Activated CD8-positive, alpha-beta memory T cell treated with anti-CD3 and anti-CD28 coated beads, Interleukin-2, amount 50 U/mL, for 4 hours (primary cell): Measurements from ENCODE around the gene UTP20.
A peak's percentile ranks its signal among the peaks of the same experiment; 100 is the strongest.
"Not testable (repeated sequence)": the region's sequence is repeated elsewhere in the genome, so short reads cannot be mapped to it uniquely, and the experiment has no call there.

Source experiments
- DNase-seq: peaks from one replicate; pipeline ENCODE4 v3.0.0-alpha.2; 2020

Gene UTP20

DNA sequence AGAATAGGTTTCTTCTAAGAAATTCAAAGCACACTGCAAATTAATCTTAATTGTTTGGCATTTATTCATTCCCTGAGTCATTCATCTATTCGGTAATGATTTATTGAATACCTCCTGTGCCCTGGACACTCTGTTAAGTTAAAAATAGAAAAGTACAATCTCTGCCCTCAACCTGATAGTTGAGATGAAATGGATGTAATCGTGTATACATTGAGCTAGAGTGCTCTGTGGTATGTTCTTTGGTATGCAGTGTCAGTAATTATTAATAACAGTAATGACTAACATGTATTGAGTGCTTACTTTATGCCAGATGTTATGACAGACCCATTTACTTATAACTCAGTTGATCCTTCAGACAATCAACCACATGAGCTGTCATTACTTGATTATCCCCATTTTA lies 47.6 kb downstream of the UTP20 start:
- no peak for DNase-seq

DNA sequence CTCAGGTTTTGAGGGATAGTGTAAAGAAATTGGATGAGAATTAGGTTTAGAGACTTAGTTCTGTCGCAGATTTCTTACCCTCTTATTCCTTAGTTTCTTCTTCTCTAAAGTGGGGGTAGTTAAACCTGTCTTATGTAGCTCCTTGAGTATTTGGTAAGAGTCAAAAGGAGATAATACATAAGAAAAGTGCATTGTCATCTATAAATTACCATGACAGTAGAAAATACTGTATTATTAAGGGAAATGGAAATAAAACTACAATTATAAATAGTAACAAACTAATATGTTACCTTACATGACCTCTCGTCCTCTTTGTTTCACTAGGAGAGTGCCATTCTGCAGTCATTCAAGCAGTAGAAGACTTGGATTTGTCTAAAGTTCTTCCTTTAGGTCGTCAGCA lies 49.0 kb downstream of the UTP20 start:
- no peak for DNase-seq

DNA sequence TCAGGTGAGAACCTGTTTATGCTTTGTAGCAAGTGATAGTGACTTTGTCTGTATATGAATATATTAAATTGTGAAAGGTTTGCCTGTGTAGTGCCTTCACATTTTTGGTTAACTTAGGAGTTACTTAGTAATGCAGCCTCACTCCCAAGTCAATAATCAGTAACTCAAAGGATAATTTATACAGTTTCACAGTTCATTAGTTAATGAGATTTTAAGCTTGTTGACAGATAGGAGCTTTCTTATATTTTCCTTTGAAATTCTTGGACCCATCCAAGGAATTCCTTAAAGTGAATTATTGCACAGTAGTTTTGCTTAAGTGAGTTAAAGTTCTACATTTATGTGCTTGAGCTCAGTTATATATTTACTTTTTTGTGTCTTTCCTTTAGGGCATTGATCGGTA lies 50.7 kb downstream of the UTP20 start:
- DNase-seq = no peak

DNA sequence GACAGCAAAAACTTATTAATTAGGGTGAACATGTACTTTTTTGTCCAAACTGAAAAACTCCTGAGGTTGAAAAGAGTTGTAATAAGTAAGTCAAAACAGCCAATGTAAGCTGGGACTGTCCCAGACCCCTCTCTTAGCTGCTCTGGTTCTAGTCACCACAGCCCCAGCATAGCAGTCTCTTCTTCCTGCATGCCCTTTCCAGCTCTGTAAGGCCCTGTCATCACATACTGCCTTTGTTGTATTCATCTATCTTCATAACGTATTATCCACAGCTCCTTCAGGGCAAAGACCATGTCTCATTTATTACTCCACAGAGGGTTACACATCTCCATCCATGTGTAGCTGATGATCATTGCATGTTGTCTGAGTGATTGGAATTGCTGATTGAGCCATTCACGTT lies 56.5 kb downstream of the UTP20 start:
- DNase-seq = no peak

DNA sequence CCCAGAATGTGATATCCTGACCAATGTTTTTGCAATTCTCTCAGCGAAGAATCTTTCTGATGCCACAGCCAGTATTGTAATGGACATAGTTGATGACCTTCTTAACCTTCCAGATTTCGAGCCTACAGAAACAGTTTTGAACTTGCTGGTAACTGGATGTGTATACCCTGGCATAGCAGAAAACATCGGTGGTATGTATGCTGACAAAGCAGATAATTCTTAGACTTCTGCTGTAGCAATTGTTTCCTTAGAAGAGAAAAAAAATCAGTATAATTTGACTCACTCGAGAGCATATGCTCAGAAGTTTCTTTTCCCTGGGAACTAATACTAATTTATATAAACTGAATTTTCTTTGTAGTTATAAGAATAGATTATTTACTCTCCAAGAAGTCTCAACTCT lies 58.2 kb downstream of the UTP20 start:
- DNase-seq = no peak

DNA sequence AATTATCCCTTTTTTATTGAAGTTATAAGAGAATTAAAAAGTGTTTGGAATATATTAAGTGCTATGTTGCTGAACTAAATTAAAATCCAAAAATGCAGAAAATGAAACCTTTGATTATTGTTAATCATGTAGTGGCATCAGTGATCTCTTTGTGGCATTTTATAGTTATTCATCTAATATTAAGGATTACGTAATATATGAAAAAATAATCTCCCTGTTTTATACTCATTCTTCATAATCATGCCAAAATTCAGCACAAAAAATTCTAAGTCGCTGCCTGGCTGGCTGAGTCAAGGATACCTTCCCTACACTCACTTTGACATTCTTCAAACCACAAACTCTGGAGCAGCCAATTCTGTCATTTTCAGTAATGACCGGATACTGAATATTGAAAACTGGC lies 64.0 kb downstream of the UTP20 start:
- no peak for DNase-seq

DNA sequence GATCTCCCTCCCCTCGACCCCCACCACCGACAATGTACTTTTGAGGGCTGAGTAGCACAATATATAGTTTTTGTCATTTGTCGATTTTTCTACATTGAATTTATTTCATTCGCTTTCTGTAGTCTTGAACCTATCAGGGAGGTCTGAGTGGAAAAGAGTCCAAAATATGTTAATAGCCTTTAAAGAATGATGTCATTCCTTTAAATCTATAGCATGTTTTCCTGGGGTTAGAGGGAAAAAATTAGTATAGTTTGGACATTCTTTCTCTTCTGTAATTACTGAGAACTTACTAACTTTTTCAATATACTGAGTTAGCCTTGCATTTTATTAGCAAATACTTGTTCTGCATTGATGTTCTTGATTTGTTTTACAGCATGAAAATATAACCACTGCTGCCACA lies 71.8 kb downstream of the UTP20 start:
- no peak for DNase-seq

DNA sequence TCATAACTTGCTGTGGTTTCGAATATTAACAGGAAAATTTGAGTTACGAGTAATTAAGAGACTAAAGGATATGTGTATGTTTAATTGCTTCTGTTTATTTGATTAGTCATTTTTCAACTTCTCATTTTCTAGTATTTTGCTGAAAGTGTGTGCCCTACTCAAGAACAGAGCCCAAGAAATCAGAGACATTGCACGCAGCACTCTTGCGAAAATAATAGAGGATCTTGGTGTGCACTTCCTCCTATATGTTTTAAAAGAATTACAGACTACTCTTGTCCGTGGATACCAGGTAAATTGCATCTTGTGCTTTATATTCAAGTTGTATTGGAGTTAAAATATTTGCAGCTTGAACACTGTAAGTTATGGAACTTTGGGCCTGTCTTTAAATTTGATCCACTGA lies 76.9 kb downstream of the UTP20 start:
- DNase-seq = no peak

DNA sequence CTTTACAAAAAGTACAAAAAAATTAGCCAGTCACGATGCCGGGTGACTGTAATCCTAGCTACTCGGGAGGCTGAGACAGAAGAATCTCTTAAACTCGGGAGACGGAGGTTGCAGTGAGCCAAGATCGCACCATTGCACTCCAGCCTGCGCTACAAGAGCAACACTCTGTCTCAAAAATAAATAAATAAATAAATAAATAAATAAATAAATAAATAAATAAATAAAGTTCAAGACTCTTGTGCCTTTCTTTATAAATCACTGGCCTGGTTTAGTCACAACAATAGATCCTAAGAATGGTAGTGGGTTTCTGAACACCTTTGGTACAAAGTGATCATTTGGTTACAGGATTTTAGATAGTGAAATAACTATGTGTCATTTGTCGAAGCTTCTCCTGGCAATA lies 81.5 kb downstream of the UTP20 start:
- no peak for DNase-seq

DNA sequence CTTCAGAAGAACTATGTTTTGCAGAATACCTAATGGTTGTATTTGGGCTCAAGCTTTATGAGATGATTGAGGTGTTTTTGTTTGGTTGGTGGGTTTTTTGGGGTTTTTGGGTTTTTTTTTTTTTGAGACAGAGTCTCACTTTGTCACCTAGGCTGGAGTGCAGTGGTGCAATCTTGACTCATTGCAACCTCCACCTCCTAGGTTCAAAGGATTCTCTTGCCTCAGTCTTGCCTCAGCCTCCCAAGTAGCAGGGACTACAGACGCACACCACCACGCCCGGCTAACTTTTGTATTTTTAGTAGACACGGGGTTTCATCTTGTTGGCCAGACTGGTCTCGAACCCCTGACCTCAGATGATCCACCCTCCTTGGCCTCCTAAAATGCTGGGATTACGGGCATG lies 88.1 kb downstream of the UTP20 start:
- DNase-seq = no peak

DNA sequence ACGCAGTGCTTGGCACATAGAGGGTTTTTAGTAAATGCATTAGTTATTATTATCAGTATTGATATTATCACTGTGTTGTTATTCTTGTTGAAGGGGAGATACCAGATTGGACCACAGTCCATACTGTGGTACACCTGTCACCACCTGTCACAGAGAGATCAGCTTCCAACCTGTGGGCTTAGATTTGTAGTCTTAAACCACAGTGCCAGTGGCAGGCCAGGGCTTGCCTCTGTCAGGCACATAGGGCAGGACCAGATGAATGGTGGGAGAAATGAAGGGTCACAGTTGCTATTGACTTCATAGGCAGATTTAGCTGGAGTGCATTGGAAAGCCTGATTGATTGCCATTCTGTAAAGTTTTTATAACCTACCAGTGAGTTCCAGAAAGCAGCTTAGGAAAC lies 92.5 kb downstream of the UTP20 start:
- no peak for DNase-seq

DNA sequence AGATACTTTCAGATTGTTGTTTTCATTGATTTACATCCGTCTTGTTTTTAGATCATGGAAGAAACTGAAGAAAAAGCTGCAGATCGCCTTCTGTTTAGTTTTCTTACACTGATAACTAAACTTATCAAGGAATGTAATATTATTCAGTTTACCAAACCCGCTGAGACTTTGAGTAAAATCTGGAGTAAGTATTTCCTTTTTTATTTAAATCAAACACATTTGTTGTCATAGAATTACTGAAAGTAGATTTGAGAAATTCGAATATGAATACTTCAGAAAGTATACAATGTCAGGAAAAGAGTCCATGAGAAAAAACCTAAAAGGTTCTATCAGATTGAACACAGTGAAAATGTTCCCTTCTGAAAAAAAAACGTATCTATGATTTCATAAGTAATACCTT lies 95.7 kb downstream of the UTP20 start:
- no peak for DNase-seq

DNA sequence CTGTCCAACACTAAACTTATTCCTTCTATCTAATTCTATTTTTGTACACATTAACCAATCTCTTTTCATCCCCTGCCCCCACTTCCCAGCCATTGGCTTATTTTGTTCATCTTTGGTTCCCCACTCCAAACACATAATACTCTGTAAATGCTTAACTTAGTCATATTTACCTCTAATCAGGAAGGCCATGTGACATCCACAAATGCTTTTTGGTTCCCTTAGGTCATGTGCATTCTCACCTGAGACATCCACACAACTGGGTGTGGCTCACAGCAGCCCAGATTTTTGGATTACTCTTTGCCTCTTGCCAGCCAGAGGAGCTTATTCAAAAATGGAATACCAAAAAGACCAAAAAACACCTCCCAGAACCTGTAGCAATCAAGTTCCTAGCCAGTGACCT lies 99.2 kb downstream of the UTP20 start:
- no peak for DNase-seq

DNA sequence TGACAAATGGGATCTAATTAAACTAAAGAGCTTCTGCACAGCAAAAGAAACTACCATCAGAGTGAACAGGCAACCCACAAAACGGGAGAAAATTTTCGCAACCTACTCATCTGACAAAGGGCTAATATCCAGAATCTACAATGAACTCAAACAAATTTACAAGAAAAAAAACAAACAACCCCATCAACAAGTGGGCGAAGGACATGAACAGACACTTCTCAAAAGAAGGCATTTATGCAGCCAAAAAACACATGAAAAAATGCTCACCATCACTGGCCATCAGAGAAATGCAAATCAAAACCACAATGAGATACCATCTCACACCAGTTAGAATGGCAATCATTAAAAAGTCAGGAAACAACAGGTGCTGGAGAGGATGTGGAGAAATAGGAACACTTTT lies 111.3 kb downstream of the UTP20 start:
- DNase-seq = not testable (repeated sequence)

DNA sequence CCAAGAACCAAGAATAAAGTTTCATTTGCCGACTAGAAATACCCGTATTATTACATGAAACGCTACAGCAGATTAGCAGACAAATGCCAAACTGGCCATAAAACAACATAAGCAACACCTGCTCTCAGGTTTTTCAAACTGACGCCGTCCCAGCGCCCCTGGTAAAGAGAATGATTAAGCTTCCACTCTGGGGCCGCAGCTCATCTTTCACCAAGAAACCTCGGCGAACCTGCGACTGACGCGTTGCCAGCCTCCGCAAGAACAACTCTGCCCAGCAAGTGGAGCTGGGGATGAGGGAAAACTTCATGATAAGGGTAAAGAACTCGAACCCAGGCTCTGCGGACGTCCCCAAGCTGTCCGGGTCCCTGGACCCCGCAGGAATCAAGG lies 127.1 kb downstream of the UTP20 start:
- DNase-seq = no peak

DNA sequence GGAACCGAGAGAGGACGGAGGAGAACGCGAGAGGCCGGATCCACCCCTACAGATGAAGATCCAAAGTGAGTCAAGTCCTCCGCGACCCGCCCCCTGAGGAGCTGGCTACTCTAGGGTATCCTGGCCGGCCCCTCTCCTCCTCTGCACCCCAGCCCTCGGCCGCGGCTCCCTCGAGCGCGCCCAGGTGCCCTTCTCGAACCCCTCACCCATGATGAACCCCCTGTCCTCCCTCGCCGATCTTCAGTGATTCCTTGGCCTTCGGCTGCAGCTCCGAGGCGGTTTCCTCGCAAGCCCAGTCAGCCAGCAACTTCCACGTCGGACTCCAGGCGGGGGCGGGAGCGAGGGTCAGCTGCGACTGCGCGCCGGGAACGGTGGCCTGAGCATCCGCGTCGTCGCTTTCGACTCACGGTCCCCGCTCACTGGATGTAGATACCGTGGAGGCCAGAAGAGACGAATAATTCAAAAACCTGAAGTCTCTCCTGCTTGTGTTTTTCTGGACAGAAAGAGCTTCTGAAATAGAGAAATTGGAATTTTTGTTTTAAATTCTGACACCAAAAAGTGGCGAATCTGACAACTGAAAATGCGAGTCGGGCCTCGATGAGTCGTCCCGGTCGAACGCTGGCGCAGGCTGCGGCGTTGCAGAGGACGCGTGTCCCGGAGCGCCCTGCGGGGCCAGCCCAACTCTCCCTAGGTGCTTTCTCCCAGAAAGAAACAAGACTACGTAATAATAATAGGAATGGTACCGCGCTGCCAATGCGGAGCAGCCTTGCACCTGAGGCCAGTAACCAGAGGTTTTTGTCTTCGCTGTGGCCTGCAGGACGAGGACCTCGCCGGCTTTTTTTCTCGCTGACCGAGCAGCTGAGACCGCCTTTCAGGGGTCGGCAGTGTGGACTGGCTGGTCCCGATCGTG lies 127.8 kb downstream of the UTP20 start, which contains the start of gene ARL1:
ARL1 (minus strand) TSS at position 337 of the 910 bp plus-strand sequence; CDS start at position 210, 127 bp downstream.
- DNase-seq = peak; percentile 82

DNA sequence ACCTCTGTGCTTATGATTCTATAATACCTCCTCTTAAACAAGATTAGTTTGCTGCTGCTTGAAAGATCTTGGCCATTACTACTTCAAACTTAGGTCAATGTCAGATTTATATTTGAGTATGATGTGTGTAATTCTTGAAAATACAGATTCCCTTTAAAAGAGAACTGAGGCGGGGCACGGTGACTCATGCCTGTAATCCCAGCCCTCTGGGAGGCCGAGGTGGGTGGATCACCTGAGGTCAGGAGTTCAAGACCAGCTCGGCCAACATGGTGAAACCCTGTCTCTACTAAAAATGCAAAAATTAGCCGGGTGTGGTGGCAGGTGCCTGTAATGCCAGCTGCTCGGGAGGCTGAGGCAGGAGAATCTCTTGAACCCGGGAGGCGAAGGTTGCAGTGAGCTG lies 130.3 kb downstream of the UTP20 start:
- DNase-seq = not testable (repeated sequence)

DNA sequence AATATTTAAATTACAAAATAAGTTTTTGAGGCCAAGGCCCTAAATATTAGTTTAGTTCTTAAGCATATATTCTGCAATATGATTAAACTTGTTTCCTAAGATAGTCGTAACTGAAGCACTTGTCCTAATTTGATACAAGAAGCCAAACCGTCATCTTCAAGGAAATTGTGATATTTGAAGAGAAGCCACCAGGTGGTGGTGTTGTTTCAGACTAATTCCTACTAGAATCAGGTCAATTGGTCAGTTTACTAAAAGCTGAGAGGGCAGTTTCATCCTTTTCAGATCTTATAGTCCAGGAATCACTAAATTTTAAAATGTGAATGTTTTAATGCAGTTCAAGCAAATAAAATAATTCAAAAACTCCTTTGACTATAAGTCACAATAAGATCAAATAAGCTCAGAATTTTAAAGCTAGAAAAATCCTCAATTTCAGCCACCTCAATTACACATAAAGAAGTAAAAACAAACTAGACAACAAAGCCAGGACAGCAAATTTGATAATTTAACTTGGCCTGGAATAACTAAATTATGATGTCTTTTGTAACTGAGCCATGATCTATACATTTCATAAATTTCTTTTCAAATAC lies 134.7 kb downstream of the UTP20 start:
- DNase-seq = no peak

DNA sequence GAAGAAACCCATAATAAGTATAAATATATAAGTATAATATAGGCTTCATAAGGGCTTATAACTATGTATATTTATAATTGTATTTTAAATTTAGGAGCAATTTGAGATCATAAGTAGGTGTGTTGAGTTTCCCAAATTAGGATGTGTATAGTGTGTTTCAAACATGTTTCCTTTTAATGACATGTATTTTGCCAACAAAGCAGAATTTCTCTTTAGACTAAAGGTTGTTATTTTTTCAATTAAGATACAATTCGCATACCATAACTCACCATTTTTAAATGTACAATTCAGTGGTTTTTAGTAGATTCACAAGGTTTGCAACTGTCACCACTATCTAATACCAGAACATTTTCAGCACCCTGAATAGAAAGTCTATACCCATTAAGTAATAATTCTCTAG lies 135.3 kb downstream of the UTP20 start:
- no peak for DNase-seq

DNA sequence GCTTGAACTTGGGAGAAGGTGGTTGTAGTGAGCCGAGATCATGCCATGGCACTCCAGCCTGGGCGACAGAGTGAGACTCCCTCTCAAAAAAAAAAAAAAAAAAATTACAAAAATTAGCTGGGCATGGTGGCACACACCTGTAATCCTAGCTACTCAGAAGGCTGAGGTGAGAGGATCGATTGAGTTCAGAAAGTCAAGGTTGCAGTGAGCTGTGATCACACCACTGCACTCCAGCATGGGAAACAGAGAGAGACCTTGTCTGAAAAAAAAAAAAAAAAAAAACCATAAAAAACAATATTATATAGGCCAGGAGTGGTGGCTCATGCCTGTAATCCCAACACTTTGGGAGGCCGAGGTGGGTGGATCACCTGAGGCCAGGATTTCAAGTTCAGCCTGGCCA lies 142.2 kb downstream of the UTP20 start:
- DNase-seq = not testable (repeated sequence)

DNA sequence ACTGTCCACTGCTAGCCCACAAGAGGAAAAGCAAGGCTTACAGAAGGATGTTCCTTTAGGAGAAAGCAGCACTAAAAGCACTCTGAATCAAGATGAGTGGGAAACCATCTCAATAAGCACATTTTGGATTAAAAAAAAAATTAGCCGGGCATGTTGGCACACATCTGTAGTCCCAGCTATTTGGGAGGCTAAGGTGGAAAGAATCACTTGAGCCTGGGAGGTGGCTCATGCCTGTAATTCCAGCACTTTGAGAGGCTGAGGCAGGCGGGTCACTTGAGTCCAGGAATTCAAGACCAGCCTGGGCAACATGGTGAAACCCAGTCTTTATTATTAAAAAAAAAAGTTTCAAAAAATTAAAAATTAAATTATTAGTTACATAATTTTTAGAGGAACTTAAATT lies 144.7 kb downstream of the UTP20 start:
- no peak for DNase-seq

DNA sequence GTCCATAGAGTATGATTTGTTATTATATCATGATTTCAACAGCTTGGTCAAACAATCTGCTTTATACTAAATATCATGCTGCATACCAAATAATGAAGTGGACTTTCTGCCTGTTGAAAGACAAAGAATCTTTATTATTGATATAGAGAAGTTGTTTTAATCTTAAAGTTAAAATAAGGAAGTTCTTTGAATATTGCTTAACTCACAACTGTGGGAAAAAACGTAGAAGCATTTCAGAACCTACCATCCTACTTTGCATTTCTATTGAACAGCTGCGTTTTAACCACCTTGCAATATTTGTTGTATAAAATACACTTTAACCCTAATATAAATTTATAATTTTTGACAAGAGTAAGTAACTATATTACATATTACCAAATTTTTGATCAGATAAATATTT lies 150.6 kb downstream of the UTP20 start:
- DNase-seq = no peak

DNA sequence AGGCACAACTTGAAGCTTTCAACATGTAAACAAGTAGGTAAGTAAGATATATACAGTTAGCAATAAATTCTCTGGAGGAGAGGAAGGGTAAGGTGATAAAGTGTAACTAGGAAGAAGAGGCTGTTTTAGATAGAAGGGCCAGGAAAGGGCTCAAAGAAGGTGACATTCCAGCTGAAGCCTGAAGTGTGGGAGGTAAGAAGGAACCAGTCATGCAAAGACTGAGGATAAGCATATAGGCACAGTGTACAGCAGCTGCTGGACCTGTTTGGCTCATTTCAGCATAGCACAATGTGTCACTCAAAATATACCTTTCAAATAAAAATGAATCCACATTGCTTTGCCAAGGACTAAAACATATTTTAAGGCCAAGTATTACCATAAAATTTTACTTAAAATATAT lies 156.2 kb downstream of the UTP20 start:
- no peak for DNase-seq
